NCI-H748 treated with DMSO at 0.1 percent for 48 hours (cell line): ENCODE data around the gene ZIC1.

Experiments used
- DNase-seq: peaks from one replicate; lab custom pipeline; 2025; lab: John Stamatoyannopoulos, UW

ZIC1 gene

GRCh38 chr3:147380387-147380951 lies 28.7 kb upstream of the ZIC1 start:
- no peak for DNase-seq

- DNase-seq: no peak
These were observed 28.2 kb upstream of the ZIC1 start for GRCh38 chr3:147380977-147381376.

- DNase-seq: no peak
These were observed 27.6 kb upstream of the ZIC1 start for GRCh38 chr3:147381596-147381995.

DNA sequence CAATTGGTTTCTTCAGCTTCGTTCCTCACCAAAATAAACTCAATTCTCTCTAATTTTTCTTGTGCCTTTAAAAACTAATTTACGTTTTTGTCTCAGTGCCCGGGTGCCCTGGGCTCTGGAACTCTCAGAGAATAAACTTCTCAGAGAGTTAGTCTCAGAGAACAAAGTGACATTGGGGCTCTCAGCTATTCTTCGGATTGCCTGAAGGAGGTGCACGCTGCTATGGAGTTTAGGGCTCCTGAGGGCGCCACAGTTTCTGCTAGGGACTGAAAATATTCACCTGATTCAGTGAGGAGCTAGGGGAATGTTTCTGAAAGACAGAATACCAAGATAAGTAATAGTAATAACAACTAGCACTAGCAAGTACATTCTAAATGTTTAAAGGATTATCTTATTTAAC lies 25.5 kb upstream of the ZIC1 start:
- DNase-seq: no peak

- no peak for DNase-seq
These were observed 24.7 kb upstream of the ZIC1 start for GRCh38 chr3:147384210-147385058.

DNA sequence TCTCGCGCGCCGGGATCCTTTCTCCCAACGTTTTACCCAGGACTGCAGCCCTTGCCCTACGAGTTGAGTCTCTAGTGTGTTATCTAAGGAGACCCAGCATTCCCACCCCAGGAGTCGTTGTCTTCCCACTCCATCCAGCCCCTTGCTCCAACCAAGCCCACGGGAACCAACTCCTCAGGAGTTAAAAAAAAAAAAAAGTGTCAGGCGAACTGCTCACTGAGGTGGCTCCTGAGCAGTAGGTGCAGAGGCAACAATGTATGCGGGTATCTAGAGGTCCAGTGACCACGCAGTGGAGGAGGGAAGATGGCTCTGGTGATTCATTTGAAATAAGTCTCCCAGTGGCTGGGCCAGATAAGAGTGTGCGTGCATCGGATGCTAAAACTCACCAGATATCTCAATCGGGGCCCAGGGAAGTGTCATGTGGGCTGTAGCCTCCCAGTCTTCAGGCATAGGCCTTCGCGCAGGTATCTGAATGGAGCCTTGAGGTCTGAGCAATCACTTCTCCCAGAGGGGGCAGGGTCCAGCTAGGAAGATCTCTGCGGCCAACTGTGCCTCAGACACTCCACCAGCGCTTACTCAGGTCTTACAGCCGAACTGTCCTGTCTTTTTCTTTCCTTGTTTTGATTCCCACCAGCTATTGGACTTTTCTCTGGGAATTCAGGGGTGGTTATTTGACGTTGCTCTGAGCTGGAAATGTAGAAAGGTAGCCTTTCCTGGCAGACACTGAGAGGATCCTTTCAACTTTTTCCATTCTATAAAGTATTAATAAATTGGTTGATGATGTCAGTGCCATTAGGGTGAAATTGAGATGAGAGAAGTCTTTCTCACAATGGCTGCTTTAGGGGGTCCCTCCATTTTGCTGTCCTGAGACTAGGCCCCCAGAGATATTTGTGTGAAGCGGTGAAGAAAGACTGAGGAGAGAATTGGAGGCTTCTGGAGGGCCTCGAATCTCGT lies 23.8 kb upstream of the ZIC1 start:
- no peak for DNase-seq

- DNase-seq: no peak
These were observed 21.8 kb upstream of the ZIC1 start for GRCh38 chr3:147387291-147387884.

- no peak for DNase-seq
These were observed 21.1 kb upstream of the ZIC1 start for GRCh38 chr3:147387885-147388699.

- no peak for DNase-seq
These were observed 20.2 kb upstream of the ZIC1 start for GRCh38 chr3:147388700-147389580.

DNA sequence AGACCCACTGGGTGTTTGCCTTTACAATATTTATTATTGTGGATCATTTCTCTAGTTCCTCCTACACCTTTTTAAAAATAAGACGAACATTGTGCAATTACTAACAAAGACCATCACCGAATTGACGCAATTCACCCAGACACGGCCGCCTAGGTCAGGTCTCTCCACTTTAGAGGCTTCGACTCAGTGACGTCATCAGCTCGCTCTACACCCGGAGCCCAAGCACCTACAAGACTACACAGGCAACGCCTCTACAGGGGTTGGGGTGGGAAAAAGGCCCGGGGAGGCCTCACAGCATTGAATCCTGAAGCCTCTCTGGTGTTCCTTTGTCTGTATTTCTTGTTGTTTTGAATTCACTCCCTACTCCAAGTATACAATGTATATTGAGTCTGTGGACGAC lies 19.4 kb upstream of the ZIC1 start:
- DNase-seq: no peak

DNA sequence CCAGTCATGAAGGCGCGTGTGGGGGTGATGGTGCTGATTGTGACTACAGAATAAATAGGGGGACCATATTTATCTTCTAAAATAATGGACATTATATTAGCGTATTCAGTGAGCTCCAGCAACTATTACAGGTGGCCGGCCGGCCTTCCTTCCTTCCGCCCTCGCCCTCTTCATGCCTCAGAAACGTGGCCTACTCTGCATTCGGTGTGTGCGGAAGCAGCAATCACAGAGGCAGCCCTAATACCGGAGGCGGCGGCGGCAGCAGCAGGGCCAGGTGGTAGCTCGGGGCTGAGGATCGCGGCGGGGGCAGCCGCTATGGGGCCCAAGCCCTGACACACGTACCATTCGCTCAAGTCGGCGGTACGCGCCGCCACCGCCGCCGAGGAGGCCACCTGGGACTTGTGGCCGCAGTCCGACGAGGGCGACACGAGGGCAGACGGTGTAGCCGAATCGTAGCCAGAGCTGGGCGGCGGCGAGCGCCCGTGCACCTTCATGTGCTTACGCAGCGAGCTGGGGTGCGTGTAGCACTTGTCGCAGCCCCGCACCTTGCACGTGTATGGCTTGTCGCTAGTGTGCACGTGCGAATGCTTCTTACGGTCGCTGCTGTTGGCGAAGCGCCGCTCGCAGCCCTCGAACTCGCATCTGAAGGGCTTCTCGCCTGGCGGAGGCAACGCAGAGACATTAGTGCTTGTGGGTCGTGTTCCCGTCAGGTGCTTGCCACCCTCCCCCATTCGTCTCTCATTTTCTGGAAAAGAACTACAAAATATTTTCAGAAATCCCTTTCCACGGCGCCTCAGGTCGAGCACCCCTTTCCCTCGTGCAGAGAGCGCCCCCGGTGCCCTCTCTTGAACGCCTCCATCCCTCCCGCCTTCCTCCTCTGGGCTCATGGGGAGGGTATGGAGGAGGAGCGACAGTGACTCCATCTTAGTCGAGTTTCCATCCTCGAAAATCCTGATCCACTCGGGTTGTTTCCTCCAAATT lies 18.3 kb upstream of the ZIC1 start:
- no peak for DNase-seq

DNA sequence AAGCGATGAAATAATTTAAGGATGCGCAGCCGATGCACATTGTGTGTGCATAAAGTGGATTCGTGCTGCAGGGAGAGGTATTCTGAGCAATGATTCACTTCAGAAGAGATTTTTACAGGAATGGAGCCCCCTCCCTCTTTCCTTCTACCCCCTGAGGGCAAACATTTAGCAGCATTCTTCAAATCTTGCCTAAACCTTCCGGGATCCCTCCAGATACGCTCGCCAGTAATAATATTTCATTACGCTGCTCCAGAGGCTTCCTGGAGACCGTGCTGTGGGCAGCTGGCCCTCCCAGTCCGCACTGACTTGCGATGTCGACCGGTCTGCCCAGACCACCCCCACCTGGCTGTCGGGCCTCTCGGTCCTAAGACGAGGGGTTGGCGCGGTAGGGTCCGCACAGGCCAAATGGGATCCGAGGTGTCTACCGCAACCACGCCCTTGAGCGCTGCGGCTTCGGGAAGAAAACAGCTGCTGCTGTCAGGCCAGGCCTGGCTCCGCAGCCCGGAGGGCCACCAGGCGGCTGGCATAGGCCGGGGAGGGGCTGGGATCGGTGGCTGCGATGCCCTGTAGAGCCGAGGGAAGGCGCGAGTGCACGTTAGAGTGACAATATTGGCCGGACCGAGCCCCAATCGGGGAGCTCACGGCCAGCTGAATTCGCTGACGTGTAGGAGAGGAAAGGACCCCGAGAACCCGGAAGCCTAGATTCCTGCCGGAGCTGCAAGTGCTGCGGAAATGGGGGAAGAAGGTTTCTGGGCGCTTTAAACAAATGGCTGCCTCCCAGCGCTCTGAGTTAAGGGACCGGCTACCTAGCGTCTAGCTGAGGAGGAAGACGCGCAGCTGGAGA lies 17.2 kb upstream of the ZIC1 start:
- DNase-seq: peak; percentile 37

DNA sequence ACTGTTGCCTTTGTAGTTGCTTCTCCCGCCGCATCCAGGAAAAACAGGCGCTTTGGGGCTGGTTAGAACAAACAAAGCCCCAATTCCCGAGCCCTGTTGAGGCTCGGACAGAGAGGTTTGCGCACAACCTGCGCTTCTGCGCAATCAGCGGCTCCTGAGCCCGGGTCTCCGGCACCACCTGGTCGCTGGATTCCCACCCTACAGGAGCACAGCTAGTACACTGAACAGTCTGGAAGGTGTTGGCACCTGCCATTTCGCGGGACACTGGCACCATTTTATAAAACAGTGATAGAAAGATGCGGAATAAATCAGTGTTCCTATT lies 16.6 kb upstream of the ZIC1 start:
- no peak for DNase-seq

DNA sequence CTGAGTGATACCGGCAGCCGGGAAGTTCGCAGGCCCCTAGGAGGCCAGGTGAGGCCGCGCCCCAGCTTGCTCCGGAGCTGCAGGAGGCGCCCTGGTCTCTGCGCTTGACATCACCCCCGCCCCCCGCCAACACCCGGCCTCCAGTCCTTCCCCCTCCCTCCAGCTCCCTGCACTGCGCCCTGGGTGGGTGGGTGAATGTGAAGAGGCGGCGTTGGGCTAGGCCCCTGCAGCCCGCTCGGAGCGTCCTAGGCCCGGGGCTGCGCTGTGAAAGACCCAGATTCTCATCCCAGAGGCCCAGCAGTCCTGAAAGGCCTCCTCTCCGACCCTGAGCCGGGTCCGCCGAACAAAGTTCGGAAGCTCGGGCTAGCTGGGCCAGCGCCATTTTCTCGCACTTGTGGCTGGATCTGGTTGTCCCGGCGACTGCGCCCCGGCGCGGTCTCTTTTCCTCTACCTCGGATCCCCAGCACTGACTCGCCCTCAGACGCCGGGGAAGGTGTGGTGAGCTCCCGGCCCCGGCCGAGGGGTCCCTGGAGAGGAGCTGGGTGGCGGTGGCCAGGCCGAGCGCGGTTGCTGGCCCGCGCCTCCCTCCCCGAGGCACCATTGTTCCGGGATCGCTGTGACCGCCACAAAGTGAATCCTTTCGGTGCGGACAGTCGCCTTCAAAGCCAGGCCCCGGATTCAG lies 15.8 kb upstream of the ZIC1 start:
- DNase-seq: no peak

GRCh38 chr3:147393943-147394883 lies 15.0 kb upstream of the ZIC1 start:
- no peak for DNase-seq

DNA sequence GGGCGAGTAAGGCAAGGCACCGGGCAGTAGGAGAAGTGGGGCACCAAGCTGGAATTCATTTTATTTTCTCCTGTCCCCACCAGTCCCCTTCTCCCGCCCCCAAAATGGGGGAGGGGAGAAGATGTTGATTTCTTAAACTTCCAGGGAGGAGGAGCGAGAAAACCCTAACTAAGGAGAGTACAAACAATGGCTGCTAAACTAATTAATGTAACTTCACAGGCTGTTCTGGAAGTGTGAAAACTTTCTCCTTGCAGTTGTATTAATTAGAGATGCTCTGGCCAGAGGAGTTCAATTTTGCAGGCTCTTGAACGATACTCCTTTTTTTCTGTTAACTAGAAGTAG lies 14.3 kb upstream of the ZIC1 start:
- no peak for DNase-seq
